Measurements from ENCODE around the gene FYCO1.

FYCO1 gene

DNA sequence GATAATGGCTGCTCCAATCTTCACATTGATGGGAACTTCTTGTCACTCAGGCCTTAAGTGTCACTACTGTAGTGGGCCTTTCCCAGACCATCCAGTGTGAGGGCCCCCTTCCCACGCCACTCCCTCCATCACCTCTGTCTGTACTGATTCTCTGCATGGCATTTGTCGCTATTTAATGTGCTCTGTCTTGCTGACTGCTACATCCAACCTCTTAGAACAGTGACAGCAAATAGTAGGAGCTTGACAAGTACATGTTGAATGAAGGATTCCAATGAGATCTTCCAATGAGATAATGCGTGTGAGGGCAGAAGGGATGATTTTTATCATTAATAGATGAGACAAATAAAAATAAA, 114.9 kb downstream of the FYCO1 start:
- no peak for DNase-seq

DNA sequence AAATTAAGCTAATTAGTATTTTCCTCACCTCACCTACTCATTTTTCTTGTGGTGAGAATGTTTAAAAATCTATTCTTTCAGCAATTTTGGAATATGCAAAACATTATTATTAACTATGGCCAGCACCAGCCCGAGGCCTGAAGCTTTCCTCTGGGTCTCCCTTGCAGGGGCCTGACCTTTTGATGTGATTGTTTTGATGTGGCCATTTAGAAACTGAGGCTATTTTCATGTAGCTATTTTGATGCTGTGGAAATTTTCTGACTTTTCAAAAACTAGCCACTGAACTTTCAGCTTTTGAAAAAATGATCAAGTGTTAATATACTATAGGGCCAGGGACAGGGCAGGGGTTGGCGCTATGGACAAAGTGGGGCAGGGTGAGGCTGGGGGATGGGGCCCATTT, 117.5 kb downstream of the FYCO1 start:
- DNase-seq, result no peak

DNA sequence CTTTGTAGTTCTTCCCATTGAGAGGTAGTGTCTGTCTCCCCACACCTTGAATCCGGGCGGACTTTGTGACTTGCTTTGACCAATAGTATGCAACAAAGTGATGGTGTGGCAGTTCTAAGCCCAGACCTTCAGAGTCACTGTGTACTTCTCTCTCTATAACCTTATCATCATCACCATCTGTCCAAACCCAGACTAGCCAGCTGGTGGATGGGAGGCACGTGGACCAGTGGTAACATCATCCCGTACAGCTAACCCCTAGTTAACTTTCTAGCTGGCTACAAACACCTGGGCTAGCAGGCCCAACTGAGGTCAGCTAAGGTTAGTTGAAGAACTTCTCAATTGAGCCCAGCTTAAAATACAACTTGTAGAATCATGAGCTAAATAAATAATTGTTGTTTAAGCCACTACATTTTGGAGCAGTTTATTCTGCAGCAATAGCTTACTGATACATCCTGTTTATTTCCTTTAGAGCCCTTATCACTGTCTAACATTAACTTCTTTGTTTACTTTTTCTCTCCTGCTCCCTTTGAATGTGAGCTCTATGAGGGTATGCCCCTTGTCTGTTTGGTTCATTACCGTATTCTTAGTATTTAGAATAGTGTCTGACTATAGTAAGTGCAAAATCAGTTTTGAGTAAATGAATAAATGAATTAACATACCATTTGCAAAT, 120.8 kb downstream of the FYCO1 start:
- DNase-seq, result no peak

- DNase-seq, result no peak
Measured at GRCh38 chr3:45873638-45874037, 122.0 kb downstream of the FYCO1 start.

- DNase-seq, result no peak
Measured at GRCh38 chr3:45873036-45873435, 122.6 kb downstream of the FYCO1 start.

- DNase-seq, result no peak
Measured at GRCh38 chr3:45872569-45872968, 123.1 kb downstream of the FYCO1 start.

DNA sequence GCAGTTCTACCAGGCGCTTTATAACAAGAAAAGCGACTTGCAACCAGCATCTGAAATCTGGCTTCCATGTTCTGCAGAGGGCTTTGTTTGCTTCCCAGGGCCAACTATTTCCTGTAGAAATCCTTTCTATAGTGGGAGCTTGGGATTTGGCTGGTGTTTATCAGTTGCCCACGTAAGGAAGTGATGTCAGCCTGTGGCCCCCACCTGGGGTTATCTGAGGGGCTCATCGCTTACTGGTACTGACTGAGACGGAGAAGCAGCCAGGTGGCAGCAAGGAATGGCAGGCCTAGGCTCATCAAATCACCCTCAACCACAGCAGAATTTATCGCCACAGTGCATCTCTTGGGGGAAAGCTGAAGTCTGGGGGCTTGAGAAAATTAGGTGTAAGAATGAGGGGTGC, 123.8 kb downstream of the FYCO1 start:
- no peak for DNase-seq

DNA sequence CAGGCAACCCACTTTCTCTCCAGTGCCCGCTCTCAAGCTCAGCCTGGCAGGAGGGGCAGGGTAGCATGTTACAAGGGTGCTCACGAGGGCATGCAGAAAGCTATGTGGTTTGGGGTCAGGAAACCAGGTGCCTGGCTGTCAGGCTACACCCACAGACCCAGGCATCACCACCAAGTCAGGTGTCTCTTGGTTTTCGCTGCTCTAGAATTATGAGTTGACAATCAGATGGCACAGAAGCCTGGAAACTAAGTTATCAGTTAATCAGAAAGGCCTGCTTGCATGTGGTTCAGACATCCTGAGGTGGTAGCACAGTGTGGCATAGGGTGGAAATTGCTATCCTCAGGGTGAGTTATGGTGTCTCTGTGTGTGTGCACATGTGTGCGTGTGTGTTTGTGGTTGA, 125.5 kb downstream of the FYCO1 start:
- DNase-seq, result no peak

- DNase-seq, result no peak
Measured at GRCh38 chr3:45869638-45870037, 126.0 kb downstream of the FYCO1 start.

- DNase-seq, result no peak
Measured at GRCh38 chr3:45868650-45869049, 127.0 kb downstream of the FYCO1 start.

DNA sequence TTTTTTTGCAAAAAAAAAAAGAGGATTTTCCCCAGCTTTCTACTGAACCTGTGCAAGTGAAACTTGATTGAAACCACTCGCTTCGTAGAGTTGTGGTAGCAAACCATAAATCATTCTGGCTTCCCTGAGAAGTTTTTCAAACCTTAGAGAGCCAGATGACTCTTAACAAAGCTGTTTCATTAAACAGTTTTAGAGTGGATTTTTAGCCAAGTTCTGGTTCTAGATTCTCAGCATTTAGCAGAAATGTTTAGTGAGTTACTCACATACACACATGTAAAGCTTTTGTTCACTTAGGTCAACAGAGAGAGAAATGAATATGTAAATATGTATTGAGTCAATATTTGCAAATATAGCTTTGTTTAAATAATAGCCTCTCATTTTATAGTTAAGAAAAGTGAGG, 127.4 kb downstream of the FYCO1 start:
- no peak for DNase-seq
